HEK293T (cell line): ENCODE data around the gene FAM83D.

Experiments
- HDGF ChIP-seq: fragments of 450-650 bp; IDR thresholded peaks from 2 replicates; pipeline ENCODE4 v1.6.1; 2017; ENCODE audit warnings: antibody characterized with exemption, borderline replicate concordance
- SP1 ChIP-seq: fragments of 450-650 bp; IDR thresholded peaks from 2 replicates; pipeline ENCODE4 v1.6.1; 2017
- SUZ12 ChIP-seq: fragments of 450-650 bp; IDR thresholded peaks from 2 replicates; pipeline ENCODE4 v1.6.1; 2016; ENCODE audit warnings: mild to moderate bottlenecking
- ZNF384 ChIP-seq: fragments of 450-650 bp; IDR thresholded peaks from 2 replicates; pipeline ENCODE4 v1.6.1; 2016

DNA sequence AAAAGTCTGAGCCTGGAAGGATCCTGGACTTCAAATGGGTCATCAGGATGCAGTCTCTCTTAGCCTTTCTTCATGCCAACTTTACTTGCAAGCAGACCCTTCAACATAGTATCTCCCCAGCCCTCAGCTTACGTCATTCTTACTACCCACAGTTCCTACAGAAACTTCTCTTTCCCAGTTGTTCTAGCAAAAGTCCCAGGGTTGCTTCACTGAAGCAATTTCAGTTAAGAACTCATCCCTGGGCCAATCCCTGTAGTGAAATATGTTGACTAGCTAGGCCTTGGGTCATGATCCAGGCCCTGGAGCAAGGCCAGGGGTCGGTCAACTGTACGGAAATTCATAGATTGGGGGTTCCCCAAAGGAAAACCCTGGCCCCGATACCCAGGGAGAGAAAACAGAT, 8.6 kb upstream of the FAM83D start:
- TF ChIP-seq SUZ12, result no peak
- no peak for TF ChIP-seq ZNF384
- TF ChIP-seq HDGF, result no peak
- no peak for TF ChIP-seq SP1
